GM18499 (cell line): ENCODE measurements around the gene EXOC8.

Experiments
- ATAC-seq: cut with Tn5 transposase; IDR thresholded peaks from one replicate; pipeline ENCODE4 v1.9.1; 2021; ENCODE audit warnings: moderate number of reproducible peaks; ENCODE audit not compliant: insufficient read depth, unreplicated experiment

The EXOC8 gene

GRCh38 chr1:231318568-231318967 lies 19.1 kb downstream of the EXOC8 start:
- ATAC-seq: no peak

- ATAC-seq: no peak
Measured at GRCh38 chr1:231318015-231318355, 19.7 kb downstream of the EXOC8 start.

- ATAC-seq: no peak
Measured at GRCh38 chr1:231317306-231318014, 20.2 kb downstream of the EXOC8 start.

- ATAC-seq: no peak
Measured at GRCh38 chr1:231315887-231316286, 21.8 kb downstream of the EXOC8 start.

GRCh38 chr1:231313661-231314060 lies 24.0 kb downstream of the EXOC8 start:
- no peak for ATAC-seq

GRCh38 chr1:231312432-231312788 lies 25.2 kb downstream of the EXOC8 start:
- ATAC-seq: no peak

- ATAC-seq: no peak
Measured at GRCh38 chr1:231311720-231312431, 25.8 kb downstream of the EXOC8 start.

- ATAC-seq: no peak
Measured at GRCh38 chr1:231310391-231310934, 27.2 kb downstream of the EXOC8 start.

GRCh38 chr1:231301990-231302389 lies 35.7 kb downstream of the EXOC8 start:
- no peak for ATAC-seq

GRCh38 chr1:231295938-231296337 lies 41.7 kb downstream of the EXOC8 start:
- ATAC-seq: no peak

- no peak for ATAC-seq
Measured at GRCh38 chr1:231286603-231287002, 51.0 kb downstream of the EXOC8 start.

- no peak for ATAC-seq
Measured at GRCh38 chr1:231284441-231284840, 53.2 kb downstream of the EXOC8 start.
